Activated naive CD4-positive, alpha-beta T cell treated with Interleukin-2 at 50 U/mL for 16 hours (primary cell): ENCODE data around the gene ANKRD10.

Experiments used
- DNase-seq: peaks from one replicate; pipeline ENCODE4 v3.0.0-alpha.2; 2020

Gene ANKRD10

GRCh38 chr13:110944968-110945927, 30.4 kb upstream of the ANKRD10 start:
- DNase-seq, result no peak

DNA sequence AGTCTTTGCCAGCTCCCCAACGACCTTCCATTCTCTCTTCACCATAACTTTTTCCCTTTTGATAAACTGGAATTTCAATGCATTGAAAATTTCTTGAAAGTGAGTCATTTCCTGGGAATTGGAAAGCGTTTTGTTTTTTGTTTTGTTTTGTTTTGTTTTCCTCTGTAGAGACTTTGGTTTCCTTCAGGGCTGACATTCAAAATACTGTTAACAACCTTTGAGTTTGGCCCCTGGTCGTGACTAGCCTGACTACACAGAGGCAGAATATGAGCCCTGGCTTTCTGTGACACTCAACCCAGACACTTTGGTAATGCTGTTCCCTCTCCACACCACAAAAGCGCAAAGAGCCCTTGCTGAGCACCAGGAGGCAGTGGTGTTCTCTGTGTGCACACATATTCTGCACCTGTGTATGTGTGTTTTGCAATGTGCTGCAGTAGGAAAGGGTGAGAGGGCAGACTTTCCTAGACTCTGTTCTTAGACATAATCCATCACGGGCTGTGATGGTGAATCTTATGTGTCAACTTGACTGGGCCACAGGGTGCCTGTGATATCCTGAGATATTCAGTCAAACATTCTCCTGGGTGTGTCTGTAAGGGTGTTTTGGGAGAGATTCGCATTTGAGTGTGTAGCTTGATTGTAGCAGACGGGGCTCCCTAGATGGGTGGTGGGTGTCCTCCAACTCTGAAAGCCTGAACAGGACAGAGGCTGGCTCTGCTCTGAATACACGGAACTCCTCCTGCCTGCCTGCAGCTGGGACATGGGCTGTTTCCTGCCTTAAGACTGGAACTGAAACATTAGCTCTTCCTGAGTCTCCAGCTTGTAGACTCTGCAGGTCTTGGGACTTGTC, 29.5 kb upstream of the ANKRD10 start:
- peak; percentile 35 for DNase-seq

GRCh38 chr13:110942248-110942981, 27.5 kb upstream of the ANKRD10 start:
- peak; percentile 51 for DNase-seq

GRCh38 chr13:110938662-110939421, 24.0 kb upstream of the ANKRD10 start:
- no peak for DNase-seq

DNA sequence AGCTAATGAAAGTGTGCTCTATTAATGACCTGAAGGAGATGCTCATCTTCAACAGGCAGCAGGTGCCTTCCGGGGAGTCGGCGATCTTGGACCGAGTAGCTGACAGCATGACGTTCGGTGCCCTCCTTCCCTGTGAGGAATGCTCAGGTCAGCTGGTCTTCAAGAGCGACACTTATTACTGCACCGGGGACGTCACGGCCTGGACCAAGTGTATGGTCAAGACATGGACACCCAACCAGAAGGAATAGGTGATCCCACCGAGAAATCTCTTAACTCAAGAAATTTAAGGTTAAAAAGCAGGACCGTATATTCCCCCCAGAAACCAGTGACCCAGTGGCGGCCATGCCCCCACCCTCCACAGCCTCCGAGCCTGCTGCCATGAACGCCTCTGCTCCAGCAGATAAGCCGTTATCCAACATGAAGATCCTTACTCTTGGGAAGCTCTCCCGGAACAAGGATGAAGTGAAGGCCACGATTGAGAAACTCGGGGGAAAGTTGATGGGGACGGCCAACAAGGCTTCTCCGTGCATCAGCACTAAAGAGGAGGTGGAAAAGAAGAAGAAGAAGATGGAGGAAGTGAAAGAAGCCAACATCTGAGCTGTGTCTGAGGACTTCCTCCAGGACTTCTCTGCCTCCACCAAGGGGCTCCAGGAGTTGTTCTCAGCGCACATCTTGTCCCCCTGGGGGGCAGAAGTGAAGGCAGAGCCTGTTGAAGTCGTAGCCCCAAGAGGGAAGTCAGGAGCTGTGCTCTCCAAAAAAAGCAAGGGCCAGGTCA, 22.8 kb upstream of the ANKRD10 start:
- DNase-seq, result no peak

DNA sequence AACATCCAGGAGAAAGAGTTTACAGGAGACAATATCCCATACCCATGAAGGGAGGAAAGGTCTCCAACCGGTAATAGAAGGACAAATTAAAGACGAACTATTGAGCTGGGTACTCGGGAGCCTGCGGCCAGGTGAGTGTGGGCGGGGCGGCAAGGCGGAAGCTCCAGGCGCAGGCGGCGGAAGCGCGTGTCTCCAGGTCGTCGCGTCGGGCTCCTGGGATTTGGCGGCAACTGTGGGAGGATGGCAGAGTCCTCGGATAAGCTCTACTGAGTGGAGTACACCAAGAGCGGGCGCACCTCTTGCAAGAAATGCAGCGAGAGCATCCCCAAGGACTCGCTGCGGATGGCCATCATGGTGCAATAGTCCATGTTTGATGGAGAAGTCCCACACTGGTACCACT, 21.6 kb upstream of the ANKRD10 start:
- no peak for DNase-seq

- DNase-seq, result no peak
These were observed 17.7 kb upstream of the ANKRD10 start for GRCh38 chr13:110932588-110932987.

- no peak for DNase-seq
These were observed 14.4 kb upstream of the ANKRD10 start for GRCh38 chr13:110929104-110929777.

DNA sequence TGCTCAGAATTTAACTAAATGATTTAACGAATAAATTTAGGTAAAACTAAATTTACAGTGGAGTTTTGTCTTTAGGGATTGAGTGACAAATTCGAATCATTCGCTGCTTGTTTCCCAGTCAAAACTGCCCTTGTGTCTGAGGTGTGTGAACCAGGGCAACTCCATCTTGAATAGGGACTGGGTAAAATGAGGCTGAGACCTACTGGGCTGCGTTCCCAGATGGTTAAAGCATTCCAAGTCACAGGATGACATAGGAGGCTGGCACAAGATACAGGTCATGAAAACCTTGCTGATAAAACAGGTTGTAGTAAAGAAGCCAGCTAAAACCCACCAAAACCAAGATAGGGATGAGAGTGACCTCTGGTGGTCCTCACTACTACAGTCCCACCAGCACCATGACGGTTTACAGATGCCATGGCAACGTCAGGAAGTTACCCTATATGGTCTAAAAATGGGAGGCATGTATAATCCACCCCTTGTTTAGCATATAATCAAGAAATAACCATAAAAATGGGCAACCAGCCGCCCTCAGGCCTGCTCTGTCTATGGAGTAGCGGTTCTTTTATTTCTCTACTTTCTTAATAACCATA, 10.2 kb upstream of the ANKRD10 start:
- DNase-seq, result no peak

- DNase-seq, result no peak
These were observed 9.7 kb upstream of the ANKRD10 start for GRCh38 chr13:110924639-110924934.

DNA sequence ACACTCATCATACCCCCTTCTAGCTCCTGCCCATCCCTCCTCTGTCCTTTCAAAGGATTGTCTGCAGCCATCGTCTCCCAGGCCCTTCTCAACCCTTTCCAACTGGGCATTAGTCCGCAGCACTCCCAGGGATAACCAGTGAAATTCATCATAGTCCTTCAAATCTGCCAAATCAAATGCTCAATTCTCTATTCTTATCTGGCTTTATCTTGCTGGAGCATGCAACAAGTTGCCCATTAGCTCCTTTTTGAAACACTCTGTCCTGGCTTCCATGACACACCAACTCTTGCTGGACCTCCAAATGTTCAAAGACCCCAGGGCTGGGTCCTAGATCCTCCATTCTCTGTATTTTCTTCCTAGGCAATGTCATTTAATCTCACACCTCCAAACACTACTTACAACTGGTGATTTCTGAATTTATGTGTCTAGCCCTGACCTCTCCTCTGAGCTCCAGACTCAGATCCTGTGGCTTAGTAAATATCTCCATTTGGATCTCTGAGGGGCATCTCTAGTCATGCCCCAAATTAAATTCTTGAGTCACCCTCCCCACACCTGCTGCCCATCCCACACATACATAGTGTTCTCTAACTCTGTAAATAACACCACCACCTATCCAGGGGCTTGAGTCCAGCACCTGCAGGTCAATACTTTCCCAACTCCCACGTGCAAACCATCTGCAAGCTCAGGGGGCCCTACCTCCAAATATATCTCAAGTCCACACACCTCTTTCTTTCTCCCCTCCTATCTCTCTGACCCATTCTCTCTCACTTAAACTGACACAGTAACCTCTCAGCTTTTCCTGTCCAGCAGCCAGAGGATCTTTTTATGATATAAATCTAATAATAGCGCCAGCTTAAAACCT, 9.1 kb upstream of the ANKRD10 start:
- no peak for DNase-seq

GRCh38 chr13:110923086-110923485, 8.2 kb upstream of the ANKRD10 start:
- DNase-seq, result no peak

DNA sequence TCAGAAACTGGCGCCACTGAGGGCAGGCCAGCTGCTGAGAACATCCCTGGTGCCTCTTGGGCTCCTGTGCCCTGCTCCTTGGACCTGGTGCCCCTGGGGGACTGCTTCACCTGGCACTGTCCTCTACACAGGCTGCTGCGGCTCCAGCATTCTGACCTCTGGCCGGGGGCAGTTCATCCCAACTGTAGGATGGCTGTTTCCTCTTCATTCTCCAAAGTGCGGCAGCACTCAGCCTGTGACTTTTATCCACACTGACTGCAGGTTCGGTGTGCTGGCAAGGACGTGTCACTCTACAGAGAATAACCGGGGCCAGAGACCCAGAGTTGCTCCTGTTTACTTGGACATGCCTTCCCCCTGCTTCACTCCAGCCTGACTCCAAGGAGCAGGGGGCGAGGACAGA, 7.6 kb upstream of the ANKRD10 start:
- DNase-seq, result no peak

GRCh38 chr13:110921695-110922094, 6.8 kb upstream of the ANKRD10 start:
- no peak for DNase-seq

DNA sequence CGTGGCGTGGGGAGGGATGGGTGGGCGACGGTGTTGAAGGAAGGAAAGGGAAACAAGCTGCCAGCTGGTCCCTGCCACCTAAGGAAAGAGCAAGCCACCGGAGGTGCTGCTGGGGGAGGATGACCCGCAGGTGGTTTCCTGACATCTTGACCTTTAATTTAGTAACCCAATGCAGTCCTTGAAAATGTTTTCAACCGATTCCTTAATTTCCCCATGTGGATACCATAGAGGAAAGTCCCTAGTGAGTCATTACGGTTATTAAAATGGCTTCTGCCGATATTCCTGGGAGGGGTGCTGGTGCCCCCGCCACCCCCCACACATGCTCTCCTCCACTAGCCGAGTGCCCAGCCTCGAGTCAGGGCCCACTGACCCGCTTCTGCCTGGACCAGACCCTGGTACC, 6.3 kb upstream of the ANKRD10 start:
- DNase-seq, result no peak

DNA sequence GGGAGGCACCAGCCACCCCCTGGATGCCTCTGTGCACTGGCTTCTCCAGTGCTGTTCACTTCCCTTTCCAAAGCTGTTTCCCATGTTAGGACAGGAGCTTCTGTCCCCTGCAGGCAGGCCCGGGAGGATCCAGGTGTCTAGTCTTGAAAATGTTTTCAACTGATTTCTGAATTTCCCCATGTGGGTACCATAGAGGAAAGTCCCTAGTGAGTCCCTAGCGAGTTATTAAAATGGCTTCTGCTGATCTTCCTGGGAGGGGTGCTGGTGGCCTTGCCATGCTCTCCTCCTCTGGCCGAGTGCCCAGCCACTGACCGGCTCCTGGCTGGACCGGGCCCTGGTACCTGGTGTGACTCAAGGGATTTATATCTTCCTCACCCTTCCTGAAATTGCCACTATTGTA, 5.2 kb upstream of the ANKRD10 start:
- no peak for DNase-seq

- DNase-seq, result no peak
These were observed 1.7 kb upstream of the ANKRD10 start for GRCh38 chr13:110916301-110917142.

DNA sequence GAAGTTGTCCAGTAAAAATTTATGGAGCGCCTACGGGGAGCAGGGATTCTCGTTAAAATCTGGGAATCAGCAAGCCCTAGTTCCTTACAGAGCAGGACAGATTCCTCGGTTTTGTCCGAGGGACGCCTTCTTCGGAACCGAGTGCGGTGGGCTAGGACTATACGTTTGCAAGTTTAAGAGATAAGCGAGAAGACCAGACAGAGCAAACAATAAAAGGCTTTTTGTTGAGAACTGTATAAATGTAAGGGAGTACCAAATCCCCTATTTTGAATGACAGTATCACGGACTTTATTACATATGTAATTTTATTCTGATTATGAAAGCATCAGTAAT, 971 bp upstream of the ANKRD10 start:
- no peak for DNase-seq
